Ecto neural progenitor cell (in vitro differentiated cells): Measurements from ENCODE around the gene MYCBP2.
"Not testable (repeated sequence)": the region's sequence is repeated elsewhere in the genome, so short reads cannot be mapped to it uniquely, and the experiment has no call there.

ENCODE experiments used
- DNase-seq: peaks from one replicate; pipeline ENCODE4 v3.0.0-alpha.2; 2018; ENCODE audit warnings: low spot score

MYCBP2 gene

DNA sequence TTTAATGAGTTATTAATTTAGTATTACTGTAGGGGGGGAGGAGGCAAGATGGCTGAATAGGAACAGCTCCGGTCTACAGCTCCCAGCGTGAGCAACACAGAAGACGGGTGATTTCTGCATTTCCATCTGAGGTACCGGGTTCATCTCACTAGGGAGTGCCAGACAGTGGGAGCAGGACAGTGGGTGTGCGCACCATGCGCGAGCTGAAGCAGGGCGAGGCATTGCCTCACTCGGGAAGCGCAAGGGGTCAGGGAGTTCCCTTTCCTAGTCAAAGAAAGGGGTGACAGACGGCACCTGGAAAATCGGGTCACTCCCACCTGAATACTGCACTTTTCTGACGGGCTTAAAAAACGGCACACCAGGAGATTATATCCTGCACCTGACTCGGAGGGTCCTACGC lies 127.9 kb downstream of the MYCBP2 start:
- DNase-seq: not testable (repeated sequence)

- no peak for DNase-seq
Observed at GRCh38 chr13:77196052-77196618, 130.8 kb downstream of the MYCBP2 start.

DNA sequence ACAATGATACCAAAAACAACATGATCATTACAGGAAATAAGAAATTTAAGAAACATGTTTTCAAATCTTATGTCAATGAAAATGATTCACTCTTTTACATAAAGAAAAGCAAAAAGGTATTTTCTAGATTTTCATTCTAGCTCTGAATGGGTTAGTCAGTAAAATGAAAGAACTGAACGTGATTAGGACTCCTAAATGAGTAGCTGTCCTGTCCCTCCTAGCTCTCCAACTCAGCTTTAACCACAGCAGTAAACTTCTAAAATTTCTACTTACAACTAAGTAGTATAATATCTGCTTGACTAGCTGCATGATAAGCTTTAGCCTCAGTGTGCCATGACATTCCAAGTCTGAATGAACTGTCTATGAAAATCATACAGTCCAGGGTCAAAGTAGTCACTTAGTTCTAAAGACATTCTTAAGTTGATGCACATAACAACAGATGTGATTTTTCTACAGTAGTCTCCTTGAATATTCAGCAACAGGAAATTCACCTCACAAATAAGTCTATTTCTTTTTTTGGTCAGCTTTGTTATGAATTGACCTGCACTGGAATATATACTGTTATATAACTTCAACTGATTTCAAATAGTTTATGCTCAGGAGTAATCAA lies 136.4 kb downstream of the MYCBP2 start:
- no peak for DNase-seq

DNA sequence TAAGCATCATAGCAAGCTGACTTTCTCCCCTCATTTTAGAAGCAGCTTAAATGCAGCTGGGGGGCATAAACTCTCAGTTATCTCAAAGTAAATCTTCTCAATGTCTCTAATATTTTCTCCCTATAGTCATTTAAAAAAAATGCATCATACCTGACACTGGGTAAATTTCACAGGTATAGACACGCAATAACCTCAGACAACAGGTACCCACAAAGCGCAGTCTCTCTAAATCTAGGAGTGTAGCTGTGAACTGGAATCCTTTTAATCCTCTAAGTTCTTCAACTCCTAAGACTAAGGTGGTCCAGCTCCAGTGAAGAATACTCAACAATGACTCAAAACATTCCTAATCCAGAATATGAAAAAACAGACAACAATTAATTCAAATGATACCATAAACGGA lies 141.2 kb downstream of the MYCBP2 start:
- DNase-seq: no peak

DNA sequence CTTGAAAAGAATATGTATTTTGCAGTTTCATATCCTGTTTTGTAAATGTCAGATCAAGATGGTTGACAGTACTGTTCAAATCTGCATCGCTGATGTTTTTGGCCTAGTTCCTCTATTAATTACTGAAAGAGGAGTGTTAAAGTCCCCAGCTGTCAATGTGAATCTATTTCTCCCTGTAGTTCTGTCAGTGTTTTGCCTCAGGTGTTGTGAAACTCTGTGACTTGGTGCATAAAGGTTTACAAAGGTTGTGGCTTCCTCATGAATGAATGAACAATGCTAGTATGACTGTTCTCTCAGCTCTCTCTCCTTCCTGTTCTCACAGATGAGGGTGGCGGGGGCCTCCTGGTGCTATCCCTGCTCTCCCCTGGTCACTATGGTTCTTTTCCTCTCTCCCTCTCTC lies 142.4 kb downstream of the MYCBP2 start:
- no peak for DNase-seq

DNA sequence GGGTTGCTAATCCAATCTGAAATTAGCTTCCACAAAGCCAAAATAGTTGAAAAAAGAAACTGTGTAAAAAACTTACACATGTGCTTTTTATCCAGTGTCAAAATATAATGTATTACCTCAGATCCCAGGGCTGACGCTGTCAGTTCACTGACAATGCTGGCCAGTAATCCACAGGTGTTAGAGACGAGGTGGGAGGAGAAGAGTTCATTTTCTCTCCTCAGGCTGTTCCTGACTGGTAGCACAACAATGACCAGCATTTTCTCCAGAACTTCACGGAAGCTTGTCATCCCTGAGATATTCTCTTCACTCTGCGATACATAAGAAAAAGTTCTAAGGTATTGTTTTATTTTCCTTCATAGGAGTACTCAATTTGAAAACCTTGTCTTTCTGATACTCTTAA lies 146.9 kb downstream of the MYCBP2 start:
- DNase-seq: no peak

DNA sequence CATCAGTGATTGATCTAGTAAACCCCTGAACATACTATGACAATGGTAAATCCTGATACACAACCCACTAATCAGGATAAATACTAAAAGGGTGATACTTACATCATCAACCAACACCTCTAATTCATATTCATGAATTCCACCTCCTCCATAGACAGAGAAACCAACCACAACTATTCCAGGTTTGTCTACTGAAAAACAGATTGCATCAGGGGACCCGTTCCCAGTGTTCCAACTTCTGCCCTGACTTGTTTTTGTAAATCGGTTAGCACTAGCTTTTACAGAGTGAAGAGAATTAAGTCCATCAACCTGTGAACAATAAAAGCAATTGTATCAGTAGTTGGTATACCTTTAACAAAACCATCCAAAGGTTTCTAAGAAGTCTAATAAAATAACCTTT lies 149.2 kb downstream of the MYCBP2 start:
- DNase-seq: no peak

GRCh38 chr13:77176350-77176749 lies 150.5 kb downstream of the MYCBP2 start:
- DNase-seq: no peak

DNA sequence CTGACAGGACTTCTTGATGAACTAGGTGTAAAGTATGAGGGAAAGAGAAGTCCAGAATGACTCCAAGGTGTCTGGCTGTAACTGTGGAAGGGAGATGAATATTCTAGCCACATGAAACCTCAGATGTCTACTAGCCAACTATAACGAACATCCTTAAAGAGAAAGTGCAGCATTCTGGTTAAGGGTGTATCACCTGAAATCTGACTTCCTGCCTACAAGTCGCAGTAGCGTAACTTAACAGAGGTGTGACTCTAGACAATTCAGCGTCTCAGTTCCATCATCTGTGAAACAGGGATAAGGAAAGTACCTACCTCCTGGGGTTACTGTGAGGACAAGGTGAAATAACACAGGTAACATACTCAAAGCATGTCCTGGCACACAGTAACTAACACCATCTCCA lies 154.2 kb downstream of the MYCBP2 start:
- no peak for DNase-seq

DNA sequence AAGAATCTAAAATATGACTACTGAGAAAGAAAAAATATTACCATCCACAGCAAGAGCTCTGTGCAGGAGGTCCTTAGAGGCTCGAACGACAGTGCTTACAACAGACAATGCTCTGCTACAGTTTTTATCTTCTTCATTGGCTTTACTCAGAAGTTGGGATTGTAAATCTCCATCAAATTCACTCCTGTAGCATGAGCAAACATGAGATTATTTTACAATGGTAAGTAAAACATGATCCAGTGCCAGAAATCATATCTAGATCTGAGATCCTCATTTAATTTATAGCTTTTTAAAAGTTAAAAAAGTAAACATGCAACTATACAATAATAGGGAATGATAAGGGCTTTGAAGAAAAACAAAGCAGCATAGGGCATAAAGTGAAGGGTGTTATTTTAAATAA lies 155.4 kb downstream of the MYCBP2 start:
- DNase-seq: no peak

GRCh38 chr13:77168237-77168636 lies 158.7 kb downstream of the MYCBP2 start:
- no peak for DNase-seq

GRCh38 chr13:77150651-77151050 lies 176.2 kb downstream of the MYCBP2 start:
- no peak for DNase-seq

DNA sequence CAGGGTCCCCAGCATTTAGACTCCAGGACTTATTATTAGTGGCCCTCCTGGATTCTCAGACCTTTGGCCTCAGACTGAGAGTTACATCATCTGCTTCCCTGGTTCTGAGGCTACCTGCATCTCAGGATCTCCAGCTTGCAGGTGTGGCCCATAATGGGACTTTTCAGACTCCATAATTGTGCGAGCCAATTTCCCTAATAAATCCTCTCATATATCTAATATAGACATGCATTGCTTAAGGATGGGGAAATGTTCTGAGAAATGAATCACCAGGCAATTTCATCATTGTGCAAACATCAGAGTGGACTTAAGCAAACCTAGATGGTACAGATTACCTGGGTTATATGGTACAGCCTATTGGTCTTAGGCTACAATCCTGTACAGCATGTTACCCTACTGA lies 183.5 kb downstream of the MYCBP2 start:
- no peak for DNase-seq

DNA sequence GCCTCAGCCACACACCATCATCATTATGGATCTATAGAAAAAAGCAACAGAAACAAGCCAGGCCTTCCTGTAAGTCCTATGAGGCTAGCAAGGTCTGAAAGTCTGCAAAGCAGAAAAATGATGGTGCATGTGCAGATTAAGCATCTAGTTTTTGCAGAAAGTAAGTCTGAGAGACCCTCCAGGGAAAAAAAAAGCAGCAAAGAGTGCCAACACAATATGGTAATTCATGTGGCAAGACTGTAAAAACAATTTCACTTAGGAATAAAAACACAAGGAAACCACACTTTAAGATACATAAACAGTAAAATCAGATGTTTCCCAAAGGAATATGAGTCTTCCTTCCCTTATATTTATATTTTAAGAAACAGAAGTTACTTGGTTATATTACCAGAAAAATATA lies 187.6 kb downstream of the MYCBP2 start:
- no peak for DNase-seq

GRCh38 chr13:77138813-77139212 lies 188.1 kb downstream of the MYCBP2 start:
- no peak for DNase-seq

GRCh38 chr13:77136902-77137420 lies 189.9 kb downstream of the MYCBP2 start:
- no peak for DNase-seq

GRCh38 chr13:77124423-77124822 lies 202.5 kb downstream of the MYCBP2 start:
- no peak for DNase-seq

DNA sequence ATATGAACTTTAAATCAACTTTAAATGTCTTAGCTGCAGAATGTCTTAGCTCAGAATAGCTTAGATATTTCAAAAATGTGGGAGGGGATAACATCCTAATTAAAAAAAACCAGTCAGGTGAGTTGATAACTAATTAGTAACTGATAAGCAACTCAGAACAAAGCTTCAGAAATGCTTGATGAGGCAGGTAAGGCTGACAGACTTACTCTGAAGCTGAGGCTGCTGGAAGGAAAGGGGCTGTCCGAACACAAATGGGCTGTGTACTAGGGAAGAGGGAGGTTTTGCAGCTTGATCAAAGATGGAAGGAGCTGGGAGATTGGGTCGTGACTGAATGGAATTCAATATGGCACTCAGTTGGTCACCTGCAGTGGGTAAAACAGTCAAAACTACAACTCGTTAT lies 208.8 kb downstream of the MYCBP2 start:
- DNase-seq: no peak

GRCh38 chr13:77114271-77114670 lies 212.6 kb downstream of the MYCBP2 start:
- no peak for DNase-seq

DNA sequence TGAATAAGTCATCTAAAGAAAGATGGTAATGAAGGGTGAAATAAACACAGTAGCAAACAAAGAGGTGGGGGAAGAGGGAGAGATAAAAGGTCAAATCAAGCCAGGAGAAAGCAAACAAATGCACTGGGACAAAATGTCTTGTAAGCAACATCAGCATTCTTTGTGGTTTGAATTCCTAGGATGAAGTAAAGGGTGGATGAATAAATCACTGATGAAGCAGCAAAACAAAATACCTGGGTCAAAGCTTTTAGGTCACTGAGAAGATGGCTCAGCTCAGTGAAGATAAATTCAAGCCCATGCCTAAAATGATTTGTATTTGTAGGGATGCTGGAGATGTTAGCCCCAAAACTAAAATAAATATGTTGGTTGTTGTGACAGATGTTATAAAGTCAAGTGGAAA lies 213.4 kb downstream of the MYCBP2 start:
- DNase-seq: no peak

DNA sequence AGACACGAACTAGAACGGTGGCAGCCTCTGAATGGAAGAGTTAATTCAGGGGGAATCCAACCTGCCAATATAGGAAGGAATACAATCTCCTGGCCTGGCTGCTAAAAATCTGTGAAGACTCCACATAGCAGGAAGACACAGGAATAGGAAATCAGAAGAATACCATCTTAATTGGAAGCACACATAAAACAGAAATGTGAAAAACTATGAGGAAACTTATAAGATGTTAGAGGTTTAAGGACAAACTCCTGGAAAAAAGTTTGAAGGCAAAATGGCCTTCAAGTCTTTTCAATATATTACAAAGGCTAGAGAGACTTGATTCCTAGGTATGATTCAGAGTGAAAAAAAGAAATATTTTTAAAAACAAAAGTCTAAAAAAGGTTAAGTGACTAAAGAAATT lies 221.8 kb downstream of the MYCBP2 start:
- DNase-seq: no peak

GRCh38 chr13:77099415-77099814 lies 227.5 kb downstream of the MYCBP2 start:
- DNase-seq: no peak

DNA sequence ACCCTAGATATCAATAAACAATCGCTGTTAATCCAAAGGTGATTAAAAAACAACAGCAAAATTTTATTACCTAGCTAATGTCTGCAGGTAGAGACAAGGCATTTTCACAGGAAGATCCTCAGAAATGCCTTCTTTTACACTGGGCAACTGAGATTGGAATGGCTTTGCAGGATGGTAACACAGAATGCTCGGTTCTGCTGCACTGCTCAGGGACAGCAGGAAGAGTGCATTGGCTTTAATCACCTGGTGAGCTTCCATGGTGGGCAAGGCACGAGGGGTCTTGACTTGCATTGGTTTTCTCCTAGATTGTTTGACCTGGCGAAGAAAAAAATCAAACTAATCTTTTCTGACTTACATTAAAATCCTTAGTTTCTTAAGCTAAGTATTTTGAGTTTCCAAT lies 231.6 kb downstream of the MYCBP2 start:
- DNase-seq: no peak

GRCh38 chr13:77094773-77095172 lies 232.1 kb downstream of the MYCBP2 start:
- no peak for DNase-seq
